Measurements from ENCODE around the gene TTLL10.

GRCh38 chr1:1236945-1237873, 63.5 kb downstream of the TTLL10 start:
- TF ChIP-seq POLR2AphosphoS5 (IDR thresholded peaks at IDR 0.05; ENCODE audit: low read depth, low read length) (no peak), POLR2A (IDR thresholded peaks at IDR 0.05; ENCODE audit: low read depth, low read length) (no peak), TAF1 (IDR thresholded peaks at IDR 0.05; ENCODE audit: borderline replicate concordance, low read depth, low read length) (no peak)
